Hepatocyte (in vitro differentiated cells): Measurements from ENCODE around the gene OR6V1. TPM values are rescaled to one million over a fixed set of nuclear protein-coding genes. Genes with fewer than 3 reads are reported as not detected.
A peak's percentile ranks its signal among the peaks of the same experiment; 100 is the strongest.

Source experiments
- DNase-seq: peaks from one replicate; pipeline ENCODE4 v3.0.0-alpha.2; 2016; ENCODE audit warnings: low spot score
- H2AFZ ChIP-seq: fragments of 200-600 bp; sonication (generic); 2 replicates; pipeline ENCODE4 v1.6.0; 2016; ENCODE audit warnings: antibody characterized with exemption, mild to moderate bottlenecking
- H3K27ac ChIP-seq: fragments of 200-600 bp; sonication (generic); 2 replicates; pipeline ENCODE4 v1.5.1; 2016; ENCODE audit warnings: mild to moderate bottlenecking
- H3K27me3 ChIP-seq: fragments of 200-600 bp; sonication (generic); 2 replicates; pipeline ENCODE4 v1.6.1; 2016
- H3K36me3 ChIP-seq: fragments of 200-600 bp; sonication (generic); replicated peaks from 2 replicates; pipeline ENCODE4 v1.5.1; 2016; ENCODE audit warnings: low read depth; ENCODE audit not compliant: insufficient read depth
- H3K4me1 ChIP-seq: fragments of 200-600 bp; sonication (generic); 2 replicates; pipeline ENCODE4 v1.5.1; 2016; ENCODE audit warnings: mild to moderate bottlenecking, moderate library complexity; ENCODE audit not compliant: insufficient read depth
- H3K4me2 ChIP-seq: fragments of 200-600 bp; sonication (generic); 2 replicates; pipeline ENCODE4 v1.6.0; 2016
- H3K4me3 ChIP-seq: fragments of 200-600 bp; sonication (generic); 2 replicates; pipeline ENCODE4 v1.5.1; 2016; ENCODE audit warnings: mild to moderate bottlenecking
- H3K79me2 ChIP-seq: fragments of 200-600 bp; sonication (generic); 2 replicates; pipeline ENCODE4 v1.6.0; 2017; ENCODE audit warnings: mild to moderate bottlenecking
- H3K9me2 ChIP-seq: fragments of 200-600 bp; sonication (generic); replicated peaks from 2 replicates; pipeline ENCODE4 v1.6.0; 2017; ENCODE audit warnings: mild to moderate bottlenecking; ENCODE audit not compliant: insufficient read depth
- H3K9me3 ChIP-seq: fragments of 200-600 bp; sonication (generic); 2 replicates; pipeline ENCODE4 v1.5.1; 2016; ENCODE audit warnings: low read depth, mild to moderate bottlenecking
- H4K20me1 ChIP-seq: fragments of 200-600 bp; sonication (generic); 2 replicates; pipeline ENCODE4 v1.6.0; 2016; ENCODE audit warnings: mild to moderate bottlenecking; ENCODE audit not compliant: insufficient read depth, poor library complexity, severe bottlenecking
- CTCF ChIP-seq: fragments of 200-600 bp; sonication (generic); IDR thresholded peaks from 2 replicates; pipeline ENCODE4 v1.5.1; 2016; ENCODE audit warnings: antibody characterized with exemption, mild to moderate bottlenecking; ENCODE audit not compliant: poor library complexity
- EZH2 ChIP-seq: fragments of 200-600 bp; sonication (generic); IDR thresholded peaks from 2 replicates; pipeline ENCODE4 v1.6.1; 2016; ENCODE audit warnings: antibody characterized with exemption, mild to moderate bottlenecking, borderline replicate concordance
- EZH2phosphoT487 ChIP-seq: fragments of 200-600 bp; sonication (generic); IDR thresholded peaks from one replicate; pipeline ENCODE4 v1.6.1; 2018; ENCODE audit warnings: antibody characterized with exemption, mild to moderate bottlenecking, low read depth, moderate library complexity; ENCODE audit not compliant: unreplicated experiment, severe bottlenecking
- WGBS: methylation state at CpG from one replicate; pipeline ENCODE4 v1.1.6; 2016; ENCODE audit warnings: low lambda C conversion rate; ENCODE audit errors: missing lambda C conversion rate; 5-methylcytosine and 5-hydroxymethylcytosine counted together
- polyA plus RNA-seq: library from polyadenylated mRNA; unstranded; fragments of >200 nt; fragmentation: Nextera tagmentation; extraction: Ambion mirVana; gene quantifications from 2 replicates; pipeline ENCODE4 v1.2.1, GENCODE V29; 2016
- total RNA-seq: library from RNA; depleted of rRNA; stranded (reverse); fragments of >200 nt; gene quantifications from 2 replicates; pipeline ENCODE4 v1.2.3, GENCODE V29; 2014

The OR6V1 gene
- total and polyA plus RNA-seq, 2 experiments from 2014 or later: 0.34 TPM; not detected in 1

- Histone ChIP-seq H3K4me2 (no peak overlapping the region), H2AFZ (no peak overlapping the region), H3K79me2 (no peaks in the 10 kb centered on the region), H3K4me1 (peaks cover 22% of the 10 kb centered on the region), H3K9me3 (no peaks in the 10 kb centered on the region), H4K20me1 (no peaks in the 10 kb centered on the region), H3K27me3 (no peaks in the 10 kb centered on the region), H3K4me3 (no peak overlapping the region), H3K9me2 (no peaks in the 10 kb centered on the region), H3K36me3 (no peaks in the 10 kb centered on the region), H3K27ac (peak overlapping the region; percentile 78)
- 91% methylated on average over 4 of the region's 4 CpGs for WGBS
- TF ChIP-seq CTCF: no peak
- TF ChIP-seq EZH2: no peak
- no peak for TF ChIP-seq EZH2phosphoT487
- no peak for DNase-seq
These were observed 39.7 kb upstream of the OR6V1 start for GRCh38 chr7:143012409-143012808.

- TF ChIP-seq EZH2phosphoT487 (no peak), CTCF (no peak), EZH2 (no peak)
- 74% methylated on average over 1 of the region's 1 CpG for WGBS
- no peaks in the 10 kb centered on the region for H3K9me2 ChIP-seq
- no peak overlapping the region for H3K4me3 ChIP-seq
- H4K20me1 ChIP-seq: no peaks in the 10 kb centered on the region
- H3K4me2 ChIP-seq: peak overlapping the region; percentile 0
- peak; percentile 25 for DNase-seq
- H3K36me3 ChIP-seq: no peaks in the 10 kb centered on the region
- no peaks in the 10 kb centered on the region for H3K9me3 ChIP-seq
- no peak overlapping the region for H2AFZ ChIP-seq
- H3K79me2 ChIP-seq: no peaks in the 10 kb centered on the region
- peaks cover 22% of the 10 kb centered on the region for H3K4me1 ChIP-seq
- no peaks in the 10 kb centered on the region for H3K27me3 ChIP-seq
- H3K27ac ChIP-seq: peak overlapping the region; percentile 78
These were observed 38.7 kb upstream of the OR6V1 start for GRCh38 chr7:143013473-143013872.

- no peak overlapping the region for H2AFZ ChIP-seq
- H3K27ac ChIP-seq: peak overlapping the region; percentile 78
- WGBS: 65% methylated on average over 5 of the region's 5 CpGs
- H3K9me3 ChIP-seq: no peaks in the 10 kb centered on the region
- peaks cover 22% of the 10 kb centered on the region for H3K4me1 ChIP-seq
- H3K4me2 ChIP-seq: peak overlapping the region; percentile 0
- no peaks in the 10 kb centered on the region for H3K36me3 ChIP-seq
- DNase-seq: peak; percentile 58
- H3K9me2 ChIP-seq: no peaks in the 10 kb centered on the region
- no peaks in the 10 kb centered on the region for H3K27me3 ChIP-seq
- H3K4me3 ChIP-seq: no peak overlapping the region
- no peaks in the 10 kb centered on the region for H4K20me1 ChIP-seq
- TF ChIP-seq CTCF (no peak), EZH2 (no peak), EZH2phosphoT487 (no peak)
- H3K79me2 ChIP-seq: no peaks in the 10 kb centered on the region
These were observed 38.2 kb upstream of the OR6V1 start for GRCh38 chr7:143013893-143014292.

- H3K79me2 ChIP-seq: no peaks in the 10 kb centered on the region
- TF ChIP-seq EZH2phosphoT487 (no peak), EZH2 (no peak), CTCF (no peak)
- H3K36me3 ChIP-seq: no peaks in the 10 kb centered on the region
- H4K20me1 ChIP-seq: no peaks in the 10 kb centered on the region
- DNase-seq: no peak
- H3K27me3 ChIP-seq: no peaks in the 10 kb centered on the region
- H3K4me2 ChIP-seq: peak overlapping the region; percentile 7
- no peak overlapping the region for H3K27ac ChIP-seq
- H3K4me1 ChIP-seq: peaks cover 22% of the 10 kb centered on the region
- H3K9me3 ChIP-seq: no peaks in the 10 kb centered on the region
- H3K9me2 ChIP-seq: no peaks in the 10 kb centered on the region
- no peak overlapping the region for H3K4me3 ChIP-seq
- no peak overlapping the region for H2AFZ ChIP-seq
- 64% methylated on average over 2 of the region's 2 CpGs for WGBS
These were observed 37.1 kb upstream of the OR6V1 start for GRCh38 chr7:143015084-143015483.
